OCI-LY1 (cell line): ENCODE measurements around the gene CBX1.

Experiments
- H2AFZ ChIP-seq: fragments of 200-600 bp; sonication (generic), shearing (Covaris generic); 2 replicates; pipeline ENCODE4 v1.6.0; 2014; ENCODE audit warnings: antibody characterized with exemption, mild to moderate bottlenecking, low read length
- H3F3A ChIP-seq: fragments of 200-600 bp; sonication (generic), shearing (Covaris generic); 2 replicates; pipeline ENCODE4 v1.6.0; 2014; ENCODE audit warnings: mild to moderate bottlenecking, antibody characterized with exemption, low read length, moderate library complexity; ENCODE audit not compliant: insufficient read depth
- H3K27ac ChIP-seq: fragments of 200-600 bp; sonication (generic); 2 replicates; pipeline ENCODE4 v1.5.1; 2014; ENCODE audit warnings: low read length, mixed run types, mild to moderate bottlenecking, low read depth; ENCODE audit not compliant: poor library complexity, severe bottlenecking
- H3K27me3 ChIP-seq: fragments of 200-600 bp; sonication (generic); 2 replicates; pipeline ENCODE4 v1.6.0; 2014; ENCODE audit warnings: antibody characterized with exemption, mild to moderate bottlenecking, low read length, moderate library complexity; ENCODE audit not compliant: insufficient read depth
- H3K36me3 ChIP-seq: fragments of 200-600 bp; sonication (generic); 2 replicates; pipeline ENCODE4 v1.6.1; 2014; ENCODE audit warnings: mild to moderate bottlenecking, antibody characterized with exemption, low read length, moderate library complexity, mixed read lengths; ENCODE audit not compliant: insufficient read depth
- H3K4me1 ChIP-seq: fragments of 200-600 bp; sonication (generic); 2 replicates; pipeline ENCODE4 v1.5.1; 2014; ENCODE audit warnings: mild to moderate bottlenecking, low read length, moderate library complexity; ENCODE audit not compliant: insufficient read depth, severe bottlenecking
- H3K4me2 ChIP-seq: fragments of 200-600 bp; sonication (generic), shearing (Covaris generic); 2 replicates; pipeline ENCODE4 v1.6.1; 2014; ENCODE audit warnings: low read length
- H3K4me3 ChIP-seq: fragments of 200-600 bp; sonication (generic); 2 replicates; pipeline ENCODE4 v1.5.1; 2014; ENCODE audit warnings: low read length, low read depth, mild to moderate bottlenecking, mixed read lengths; ENCODE audit not compliant: poor library complexity, severe bottlenecking
- H3K79me2 ChIP-seq: fragments of 200-600 bp; shearing (Covaris generic); 2 replicates; pipeline ENCODE4 v1.6.1; 2016; ENCODE audit warnings: mixed run types, low read length, mixed read lengths; ENCODE audit not compliant: insufficient read depth
- H3K9ac ChIP-seq: fragments of 200-600 bp; sonication (generic), shearing (Covaris generic); 2 replicates; pipeline ENCODE4 v1.6.1; 2014; ENCODE audit warnings: mild to moderate bottlenecking, low read length, mixed read lengths
- H3K9me2 ChIP-seq: fragments of 200-600 bp; sonication (generic), shearing (Covaris generic); 2 replicates; pipeline ENCODE4 v1.6.1; 2014; ENCODE audit warnings: low read depth, mild to moderate bottlenecking, low read length, mixed read lengths
- H3K9me3 ChIP-seq: fragments of 200-600 bp; shearing (Covaris generic); 2 replicates; pipeline ENCODE4 v1.6.1; 2014; ENCODE audit warnings: low read length, mixed read lengths
- H4K20me1 ChIP-seq: fragments of 200-600 bp; sonication (generic), shearing (Covaris generic); 2 replicates; pipeline ENCODE4 v1.6.0; 2016; ENCODE audit warnings: mild to moderate bottlenecking, low read length; ENCODE audit not compliant: insufficient read depth
- CTCF ChIP-seq: fragments of 200-600 bp; sonication (generic), shearing (Covaris generic); IDR thresholded peaks from 2 replicates; pipeline ENCODE4 v1.5.1; 2017; ENCODE audit warnings: mild to moderate bottlenecking, antibody characterized with exemption, low read length, moderate library complexity, mixed read lengths
- EZH2 ChIP-seq: fragments of 200-600 bp; sonication (generic), shearing (Covaris generic); IDR thresholded peaks from 2 replicates; pipeline ENCODE4 v1.8.0; 2017; ENCODE audit warnings: borderline replicate concordance, mixed run types, mild to moderate bottlenecking, antibody characterized with exemption, low read length, moderate library complexity, mixed read lengths

The CBX1 gene

DNA sequence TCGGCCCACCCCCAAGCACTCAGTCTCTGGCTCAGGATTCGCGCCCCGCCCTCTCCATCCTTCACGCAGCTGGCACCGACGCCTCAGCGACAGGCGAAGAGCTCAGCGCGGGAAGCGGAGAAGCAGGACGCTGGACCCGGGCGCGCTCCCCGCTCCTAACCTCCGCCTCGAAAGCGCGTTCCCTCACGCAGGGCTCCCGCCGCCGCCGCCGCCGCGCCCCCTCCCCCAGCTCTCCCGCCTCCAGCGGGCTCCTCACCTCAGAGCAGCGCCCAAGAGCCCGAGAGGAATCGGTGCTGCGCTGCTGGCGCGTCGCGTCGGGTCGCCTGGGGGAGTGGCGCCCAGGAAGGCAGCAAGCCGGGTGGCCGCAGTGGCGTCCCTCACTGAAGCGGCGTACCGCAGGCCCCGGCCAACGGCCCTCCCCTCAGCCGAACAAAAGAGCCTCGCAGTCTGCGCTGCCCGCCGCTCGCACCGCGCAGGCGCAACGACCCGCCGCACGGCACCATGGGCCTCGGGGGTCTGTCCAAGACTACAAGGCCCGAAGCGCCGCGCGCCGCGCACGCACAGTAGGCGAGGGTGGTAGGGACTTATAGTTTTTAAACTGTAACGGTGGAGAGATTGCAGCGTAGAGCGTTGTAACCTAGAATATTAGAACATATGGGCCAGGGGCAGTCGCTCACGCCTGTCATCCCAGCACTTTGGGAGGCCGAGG lies at the start of gene CBX1:
TSS of gene CBX1 (minus strand) at position 467 of the 709 bp plus-strand sequence. CDS start 24,474 bp downstream, outside the sequence.
- Histone ChIP-seq H3K27me3 (no peaks in the 10 kb centered on the region), H3K79me2 (peaks cover 17% of the 10 kb centered on the region), H3K4me1 (peaks cover 21% of the 10 kb centered on the region)

GRCh38 chr17:48150597-48151001 lies 49.3 kb upstream of the CBX1 start:
- H3K4me3 ChIP-seq: no peak overlapping the region
- H2AFZ ChIP-seq: no peak overlapping the region
- TF ChIP-seq EZH2: no peak
- no peak for TF ChIP-seq CTCF
- H3K4me1 ChIP-seq: no peaks in the 10 kb centered on the region
- no peak overlapping the region for H3K9ac ChIP-seq
- no peaks in the 10 kb centered on the region for H3F3A ChIP-seq
- H3K9me3 ChIP-seq: no peaks in the 10 kb centered on the region
- no peak overlapping the region for H3K27ac ChIP-seq
- no peaks in the 10 kb centered on the region for H3K36me3 ChIP-seq
- H4K20me1 ChIP-seq: no peaks in the 10 kb centered on the region
- H3K79me2 ChIP-seq: no peaks in the 10 kb centered on the region
- no peaks in the 10 kb centered on the region for H3K9me2 ChIP-seq
- H3K4me2 ChIP-seq: no peak overlapping the region
- 0 out of 2 replicates have a peak, but pooled peaks cover 7% of the 10 kb centered on the region for H3K27me3 ChIP-seq

More for the DNA sequence above, at the start of gene CBX1:
- Histone ChIP-seq H3K9me3 (peaks cover 3% of the 10 kb centered on the region), H2AFZ (no peak within 1 kb of the TSS), H4K20me1 (no peaks in the 10 kb centered on the region), H3K27ac (peak within 1 kb of the TSS; percentile 47), H3K4me2 (peak within 1 kb of the TSS; percentile 78), H3K4me3 (peak within 1 kb of the TSS; percentile 75), H3K36me3 (no peaks in the 10 kb centered on the region), H3F3A (no peaks in the 10 kb centered on the region), H3K9me2 (no peaks in the 10 kb centered on the region), H3K9ac (peak within 1 kb of the TSS; percentile 65)
- TF ChIP-seq EZH2: no peak
- no peak for TF ChIP-seq CTCF

DNA sequence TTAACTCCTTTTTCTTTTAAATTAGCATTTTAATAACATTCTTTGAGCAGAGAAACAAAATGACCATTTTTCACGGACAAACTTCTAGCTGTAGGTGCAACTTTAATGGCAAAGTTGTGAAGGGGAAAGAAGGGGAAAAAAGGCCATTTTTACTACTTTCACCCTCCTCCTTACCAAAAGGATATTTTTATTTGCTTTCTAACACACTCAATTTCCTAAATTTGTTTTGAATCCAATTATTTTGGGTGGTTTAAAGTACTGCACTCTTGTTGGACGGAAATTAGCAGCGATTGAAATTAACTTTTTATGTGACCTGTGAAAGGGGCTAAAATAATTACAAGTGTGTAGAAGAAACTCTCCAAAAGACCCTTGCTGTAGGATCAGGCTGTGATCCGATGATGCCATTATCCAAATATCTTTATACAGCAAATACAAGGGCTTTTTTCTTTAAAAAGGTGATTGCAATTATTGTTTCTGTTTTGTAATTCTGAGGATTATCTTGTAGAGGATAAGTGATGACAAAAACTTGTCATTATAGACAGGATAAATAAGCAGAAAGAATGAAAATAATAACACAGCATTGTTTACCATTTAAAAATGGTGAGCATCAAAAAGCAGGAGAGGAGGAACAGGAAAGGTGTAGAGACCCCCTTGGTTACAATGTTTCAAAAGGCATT lies 48.6 kb upstream of the CBX1 start:
- Histone ChIP-seq H3K27me3 (0 out of 2 replicates have a peak, but pooled peaks cover 7% of the 10 kb centered on the region), H3K4me3 (no peak overlapping the region), H3K4me2 (no peak overlapping the region), H3K9ac (no peak overlapping the region), H3F3A (no peaks in the 10 kb centered on the region), H3K4me1 (no peaks in the 10 kb centered on the region), H3K79me2 (no peaks in the 10 kb centered on the region), H2AFZ (no peak overlapping the region), H4K20me1 (no peaks in the 10 kb centered on the region), H3K9me2 (no peaks in the 10 kb centered on the region), H3K9me3 (no peaks in the 10 kb centered on the region), H3K36me3 (no peaks in the 10 kb centered on the region), H3K27ac (no peak overlapping the region)
- TF ChIP-seq CTCF: no peak
- TF ChIP-seq EZH2: no peak
